CD4-positive, alpha-beta T cell treated with Interleukin-4 for 4 hours (primary cell): Measurements from ENCODE around the gene SLC14A1.
"Not testable (repeated sequence)": the region's sequence is repeated elsewhere in the genome, so short reads cannot be mapped to it uniquely, and the experiment has no call there.

ENCODE experiments used
- DNase-seq: peaks from one replicate; pipeline ENCODE4 v3.0.0-alpha.2; 2020

The SLC14A1 gene

DNA sequence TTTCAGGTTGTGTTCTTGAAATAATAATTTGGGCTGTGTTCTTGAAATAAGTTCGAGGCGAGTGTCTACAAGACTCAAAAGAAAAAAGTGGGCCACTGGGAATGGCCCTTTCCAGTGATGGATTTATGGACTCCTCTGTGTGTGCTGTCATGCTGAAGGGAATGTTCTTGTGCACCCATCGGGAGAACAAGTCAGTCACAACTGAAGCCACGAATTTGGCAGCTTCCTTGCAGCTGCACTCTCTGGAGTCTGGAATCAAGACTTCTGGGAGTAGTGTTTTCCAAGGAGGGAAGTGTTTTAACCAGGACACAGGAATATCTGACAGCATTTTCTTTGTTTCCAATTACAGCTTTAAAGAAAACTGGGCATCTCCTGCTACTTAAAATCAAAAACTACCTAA is 620 bp downstream of the SLC14A1 start:
- no peak for DNase-seq

DNA sequence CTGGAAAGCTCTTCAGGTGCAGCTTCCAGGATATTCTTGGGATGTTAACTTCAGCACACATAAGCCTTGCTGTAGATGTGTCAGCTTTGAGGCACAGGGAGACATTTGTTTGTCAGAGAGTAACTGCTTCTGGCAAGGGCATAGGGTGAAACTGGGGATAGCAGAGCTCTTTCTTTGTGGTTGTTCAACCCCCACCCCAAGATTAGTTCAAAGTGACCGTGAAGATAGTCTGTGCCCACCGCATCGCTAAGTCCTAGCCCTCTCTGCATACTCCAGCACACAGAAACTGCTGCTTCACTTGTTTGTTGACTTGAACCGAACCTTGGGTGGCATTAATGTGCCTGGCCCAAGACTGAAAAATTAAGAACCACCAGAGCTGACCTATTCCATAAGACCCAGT is 1.4 kb downstream of the SLC14A1 start:
- DNase-seq: no peak

DNA sequence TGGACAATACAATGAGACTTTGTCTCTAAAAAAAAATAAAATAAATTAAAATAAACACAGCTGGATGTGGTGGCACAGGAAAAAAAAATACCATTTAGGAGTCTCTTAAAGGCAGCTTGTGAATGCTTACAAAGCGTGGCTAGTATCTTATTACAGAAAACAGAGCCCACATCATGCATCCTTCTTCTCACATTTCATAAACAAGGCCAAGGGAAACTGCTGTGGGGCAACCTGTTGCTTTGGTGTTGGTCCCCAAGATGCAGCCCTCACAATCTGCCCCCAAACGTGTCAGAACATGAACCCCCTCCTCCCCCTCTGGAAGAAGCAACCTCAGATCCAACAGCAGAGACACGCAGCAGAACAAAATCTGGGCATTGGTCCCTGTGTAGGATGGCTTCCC is 2.6 kb downstream of the SLC14A1 start:
- no peak for DNase-seq

DNA sequence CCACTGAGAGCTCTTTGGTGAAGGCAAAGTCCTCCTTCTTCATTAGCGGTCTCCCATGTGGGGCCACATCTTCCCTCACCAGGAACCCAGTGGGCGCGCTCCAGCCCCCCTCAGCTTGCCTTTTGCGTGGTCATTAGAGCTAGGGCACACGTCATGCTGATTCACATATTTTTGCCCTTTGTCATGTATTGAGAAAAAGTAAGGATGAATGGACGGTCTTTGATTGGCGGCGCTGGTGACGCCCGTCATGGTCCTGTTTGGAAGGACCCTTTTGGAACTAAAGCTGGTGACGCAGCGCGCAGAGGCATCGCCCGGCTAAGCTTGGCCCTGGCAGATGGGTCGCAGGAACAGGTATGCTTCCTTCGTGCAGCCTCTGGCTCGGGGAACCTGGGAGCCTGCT is 3.1 kb downstream of the SLC14A1 start:
- no peak for DNase-seq

DNA sequence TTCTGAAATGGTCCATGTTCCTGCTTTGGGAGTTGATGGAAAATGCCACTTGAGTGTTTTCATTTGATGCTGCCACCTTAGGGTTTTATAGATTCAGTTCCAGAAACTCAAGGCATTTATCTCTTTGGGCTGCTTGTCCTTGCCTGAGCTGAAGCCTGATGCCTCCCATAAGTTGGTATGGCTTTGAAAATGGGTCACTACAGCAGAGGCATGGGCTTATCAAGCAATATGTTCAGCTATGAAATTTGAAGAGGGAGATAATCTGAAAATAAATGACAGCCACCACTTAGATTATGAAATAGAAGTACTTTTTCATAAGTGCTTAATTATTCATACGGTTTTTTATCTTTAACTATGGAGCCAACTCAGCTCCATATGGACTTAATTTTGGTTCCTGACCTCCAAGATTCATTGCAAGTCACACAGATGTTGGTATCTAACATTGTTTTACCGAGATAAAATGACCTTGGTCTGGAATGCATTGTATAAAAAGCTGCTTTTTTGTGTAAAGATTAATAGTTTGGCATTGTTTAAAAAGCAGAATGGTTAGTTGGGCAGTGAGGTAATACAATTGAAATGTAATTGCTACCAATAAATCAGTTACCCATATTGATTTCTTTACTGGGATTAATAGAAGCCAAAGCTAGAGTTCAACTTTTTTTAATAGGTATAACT is 4.5 kb downstream of the SLC14A1 start:
- no peak for DNase-seq

DNA sequence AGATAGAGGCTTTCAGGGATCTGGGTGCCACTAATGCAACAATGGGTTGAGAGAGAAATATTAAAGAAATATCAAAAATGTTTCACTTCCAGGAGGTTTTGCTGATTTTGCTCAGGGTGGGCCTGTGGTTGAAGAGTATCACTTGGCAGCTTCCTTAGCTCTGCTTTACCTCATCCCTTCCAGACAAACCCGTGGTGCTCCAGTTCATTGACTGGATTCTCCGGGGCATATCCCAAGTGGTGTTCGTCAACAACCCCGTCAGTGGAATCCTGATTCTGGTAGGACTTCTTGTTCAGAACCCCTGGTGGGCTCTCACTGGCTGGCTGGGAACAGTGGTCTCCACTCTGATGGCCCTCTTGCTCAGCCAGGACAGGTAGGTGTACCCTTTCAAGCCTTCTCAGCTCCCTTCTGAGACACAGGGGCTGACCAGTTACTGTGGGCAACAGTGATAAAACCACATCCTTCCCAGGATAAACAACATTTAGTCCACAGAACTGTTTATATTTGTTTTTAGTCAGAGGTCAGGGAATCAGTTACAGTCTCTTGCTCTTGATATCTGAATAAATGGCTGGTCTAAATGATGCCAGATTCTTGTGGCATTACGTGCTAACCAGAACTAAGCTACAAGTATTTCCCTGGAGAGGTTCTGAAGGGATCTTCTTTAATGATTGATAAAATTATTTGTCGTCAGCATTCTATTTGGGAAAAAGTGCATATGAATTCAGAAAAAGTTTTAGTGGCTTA is 7.0 kb downstream of the SLC14A1 start:
- no peak for DNase-seq

DNA sequence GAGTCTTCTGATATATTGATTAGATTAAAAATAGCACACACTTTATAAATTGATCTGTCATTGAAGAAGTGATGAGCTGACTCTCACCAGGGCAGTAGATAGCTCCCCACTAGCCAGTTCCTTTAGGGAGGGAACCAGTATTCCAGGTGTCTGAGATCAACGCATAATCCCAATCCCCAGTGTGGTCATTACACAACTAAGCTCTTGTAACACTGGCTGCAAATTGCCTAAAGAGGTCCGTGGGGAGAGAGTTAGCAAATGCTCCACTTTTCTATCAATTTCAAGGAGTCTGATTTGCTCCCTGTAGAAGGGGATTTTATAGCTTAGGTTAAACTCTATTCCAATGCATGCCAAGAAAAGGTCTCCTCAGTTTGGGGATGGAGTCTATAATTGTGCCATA is 7.7 kb downstream of the SLC14A1 start:
- DNase-seq: no peak

DNA sequence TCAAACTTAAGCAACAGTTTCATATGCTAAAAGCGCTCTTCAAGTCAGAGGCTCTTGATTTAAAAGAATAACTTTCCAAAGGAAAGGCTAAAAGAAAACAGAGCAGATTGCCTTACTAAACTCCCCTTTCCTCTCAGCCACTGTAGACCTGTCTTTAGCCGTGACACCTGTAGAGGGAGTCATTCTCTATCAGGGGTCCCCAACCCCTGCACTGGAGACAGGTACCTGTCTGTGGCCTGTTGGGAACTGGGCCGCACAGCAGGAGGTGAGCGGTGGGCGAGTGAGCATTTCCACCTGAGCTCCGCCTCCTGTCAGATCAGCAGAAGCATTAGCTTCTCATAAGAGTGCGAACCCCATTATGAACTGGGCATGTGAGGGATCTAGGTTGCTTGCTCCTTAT is 9.6 kb downstream of the SLC14A1 start:
- no peak for DNase-seq

DNA sequence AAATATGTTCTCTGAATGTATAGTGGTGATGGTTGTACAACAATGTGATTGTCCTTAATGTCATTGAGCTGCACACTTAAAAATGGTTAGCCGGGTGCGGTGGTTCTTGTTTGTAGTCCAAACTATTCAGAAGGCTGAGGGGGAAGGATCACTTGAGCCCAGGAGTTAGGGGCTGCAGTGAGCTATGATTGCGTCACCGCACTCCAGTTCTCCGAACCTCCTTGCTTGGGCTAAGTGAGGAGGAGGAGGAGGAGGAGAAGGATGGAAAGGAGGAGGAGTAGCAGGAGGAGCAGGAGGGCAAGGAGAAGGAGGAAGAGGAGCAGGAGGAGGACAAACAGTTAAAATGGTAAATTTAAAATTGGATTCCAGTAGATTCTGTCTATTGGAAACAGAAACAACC is 10.5 kb downstream of the SLC14A1 start:
- DNase-seq: no peak

DNA sequence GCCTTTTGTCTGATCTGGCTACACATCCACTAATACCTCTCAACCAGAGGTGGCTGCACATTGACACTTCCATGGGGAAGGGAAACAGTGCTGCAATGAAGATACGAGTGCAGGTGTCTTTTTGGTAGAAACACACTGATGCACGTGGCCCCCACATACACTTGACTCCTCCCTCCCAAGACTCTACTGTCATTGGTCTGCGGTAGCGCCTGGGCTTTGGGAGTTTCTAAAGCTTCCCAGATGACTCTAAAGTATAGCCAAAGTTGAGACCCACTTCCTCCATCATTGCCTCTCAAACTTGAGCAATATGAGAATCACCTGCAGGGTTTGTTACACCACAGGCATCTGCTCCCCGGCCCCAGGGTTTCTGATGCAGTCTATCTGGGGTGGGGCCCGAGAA is 11.0 kb downstream of the SLC14A1 start:
- no peak for DNase-seq

DNA sequence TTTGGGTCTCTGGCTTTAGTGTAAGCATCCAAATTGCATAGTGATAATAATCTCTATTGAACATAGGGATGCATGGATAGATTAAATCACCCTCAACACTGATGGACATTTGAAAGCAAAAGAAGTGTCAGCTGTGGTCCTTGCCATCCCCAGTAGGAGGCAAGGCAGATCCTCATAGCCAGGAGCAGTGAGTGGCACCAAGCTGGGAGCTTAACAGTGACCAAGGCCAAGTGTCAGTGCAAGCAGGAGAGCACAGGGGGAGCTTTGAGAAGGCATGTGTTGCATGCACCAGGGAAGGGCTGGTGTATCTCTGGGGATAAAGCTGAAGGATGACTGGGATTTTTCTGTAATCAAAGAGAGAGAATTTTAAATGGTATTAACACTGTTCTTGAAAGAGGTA is 14.7 kb downstream of the SLC14A1 start:
- no peak for DNase-seq

DNA sequence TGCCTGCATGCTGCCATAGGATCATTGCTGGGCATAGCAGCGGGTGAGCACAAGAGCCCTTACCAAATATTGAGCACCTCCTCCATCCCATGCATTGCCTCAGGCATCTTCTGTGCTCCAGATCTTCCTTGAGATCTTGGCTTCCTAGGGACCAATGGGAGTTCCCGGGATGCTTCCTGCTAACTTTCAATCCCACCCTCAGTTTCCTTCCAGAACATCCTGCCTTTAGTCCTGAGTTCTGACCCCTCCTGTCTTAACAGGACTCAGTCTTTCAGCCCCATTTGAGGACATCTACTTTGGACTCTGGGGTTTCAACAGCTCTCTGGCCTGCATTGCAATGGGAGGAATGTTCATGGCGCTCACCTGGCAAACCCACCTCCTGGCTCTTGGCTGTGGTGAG is 15.3 kb downstream of the SLC14A1 start:
- DNase-seq: no peak

DNA sequence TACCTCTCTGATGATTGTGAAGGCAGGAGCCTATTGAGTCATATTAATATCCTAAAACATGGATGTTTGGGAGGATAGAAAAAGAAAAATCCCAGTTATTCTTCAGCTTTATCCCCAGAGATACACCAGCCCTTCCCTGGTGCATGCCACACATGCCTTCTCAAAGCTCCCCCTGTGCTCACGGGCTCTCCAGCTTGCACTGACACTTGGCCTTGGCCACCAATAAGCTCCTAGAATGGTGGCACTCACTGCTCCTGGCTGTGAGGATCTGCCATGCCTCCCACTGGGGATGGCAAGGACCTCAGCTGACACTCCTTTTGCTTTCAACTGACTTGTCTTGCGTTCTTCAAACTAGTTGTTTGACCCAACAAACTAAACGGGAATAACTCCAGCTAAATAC is 15.9 kb downstream of the SLC14A1 start:
- no peak for DNase-seq

DNA sequence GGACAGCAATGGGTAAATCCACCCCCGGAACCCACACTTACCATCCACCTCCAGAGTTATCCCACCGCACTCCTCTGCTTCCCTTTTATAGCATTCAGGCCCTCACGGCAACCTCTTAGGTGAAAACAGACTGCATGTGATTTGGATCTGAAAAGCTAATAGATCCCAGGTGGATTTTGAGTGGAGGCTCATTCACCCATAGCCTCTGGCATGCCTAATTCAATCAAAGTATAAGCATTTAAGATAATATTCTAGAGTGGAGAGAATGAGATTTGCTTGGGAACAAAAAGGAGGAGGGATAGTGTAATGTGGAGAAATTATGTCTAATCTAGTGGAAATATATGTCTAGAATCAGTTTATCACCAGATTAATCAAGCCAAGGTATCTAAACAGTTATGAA is 17.1 kb downstream of the SLC14A1 start:
- DNase-seq: no peak

DNA sequence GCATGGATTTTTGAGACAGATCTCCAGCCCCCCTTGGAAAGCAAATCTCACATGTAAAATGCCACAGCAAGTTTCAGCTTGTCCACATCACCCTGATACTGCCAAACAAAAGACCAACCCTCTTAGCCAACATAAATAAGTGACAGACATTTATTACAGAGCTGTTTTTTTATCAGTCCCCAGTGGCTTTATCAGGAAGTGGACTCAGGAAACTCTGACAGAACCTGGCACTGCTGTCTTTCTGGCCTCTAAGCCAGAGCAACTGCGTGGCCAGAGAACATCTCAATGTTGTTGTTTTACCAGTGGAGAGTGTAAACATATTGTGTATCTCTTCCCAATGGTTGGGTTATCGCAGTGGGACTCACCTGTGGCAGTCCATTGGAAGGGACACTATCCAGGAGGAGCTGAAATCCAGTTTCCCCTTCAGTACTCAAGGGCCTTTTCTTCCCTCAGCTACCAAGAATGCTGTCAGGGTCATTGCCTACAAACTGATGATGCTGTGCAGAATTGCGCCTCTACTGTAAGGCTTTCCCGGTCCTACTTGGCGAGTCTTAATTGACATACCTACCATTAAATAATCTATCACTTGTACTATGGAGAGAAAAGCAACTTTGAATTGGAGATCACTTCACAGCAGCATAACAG is 22.0 kb downstream of the SLC14A1 start:
- DNase-seq: no peak

DNA sequence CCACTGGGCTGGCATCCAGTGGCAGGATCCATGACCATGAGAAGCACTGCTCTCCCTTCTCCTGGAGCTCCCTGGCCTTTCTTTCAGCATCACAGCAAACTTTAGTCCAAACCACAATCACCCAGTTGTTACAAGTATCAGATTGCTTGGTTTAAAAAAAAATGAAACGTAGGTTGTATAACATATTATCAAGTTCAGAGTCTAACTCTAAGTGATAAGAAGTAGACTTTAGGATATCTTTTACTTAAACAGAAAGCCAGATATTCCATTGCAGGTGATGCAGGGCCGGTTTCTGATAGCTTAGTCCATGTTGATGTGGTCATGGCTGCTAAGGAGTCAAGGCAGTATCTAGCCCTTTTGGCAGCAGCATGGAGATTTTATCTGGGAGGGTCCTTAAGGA is 24.5 kb downstream of the SLC14A1 start:
- DNase-seq: no peak

DNA sequence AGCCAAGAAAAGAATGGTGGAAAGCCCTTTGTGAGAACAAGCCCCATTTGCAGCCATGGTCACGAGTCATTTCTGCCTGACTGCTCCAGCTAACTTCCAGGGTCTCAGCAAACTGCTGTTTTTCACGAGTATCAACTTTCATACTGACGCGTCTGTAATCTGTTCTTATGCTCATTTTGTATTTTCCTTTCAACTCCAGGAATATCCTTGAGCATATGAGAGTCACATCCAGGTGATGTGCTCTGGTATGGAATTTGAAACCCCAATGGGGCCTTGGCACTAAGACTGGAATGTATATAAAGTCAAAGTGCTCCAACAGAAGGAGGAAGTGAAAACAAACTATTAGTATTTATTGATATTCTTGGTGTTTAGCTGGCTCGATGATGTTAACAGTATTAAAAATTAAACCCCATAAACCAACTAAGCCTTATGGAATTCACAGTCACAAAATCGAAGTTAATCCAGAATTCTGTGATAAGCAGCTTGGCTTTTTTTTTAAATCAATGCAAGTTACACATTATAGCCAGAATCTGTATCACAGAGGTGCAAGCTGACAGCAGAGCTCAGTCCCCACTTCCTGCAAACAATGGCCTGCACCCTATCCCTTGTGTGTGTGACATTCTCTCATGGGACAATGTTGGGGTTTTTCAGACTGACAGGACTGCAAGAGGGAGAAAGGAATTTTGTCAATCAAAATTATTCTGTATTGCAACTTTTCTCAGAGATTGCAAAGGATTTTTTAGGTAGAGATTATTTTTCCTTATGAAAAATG is 26.1 kb downstream of the SLC14A1 start:
- no peak for DNase-seq

DNA sequence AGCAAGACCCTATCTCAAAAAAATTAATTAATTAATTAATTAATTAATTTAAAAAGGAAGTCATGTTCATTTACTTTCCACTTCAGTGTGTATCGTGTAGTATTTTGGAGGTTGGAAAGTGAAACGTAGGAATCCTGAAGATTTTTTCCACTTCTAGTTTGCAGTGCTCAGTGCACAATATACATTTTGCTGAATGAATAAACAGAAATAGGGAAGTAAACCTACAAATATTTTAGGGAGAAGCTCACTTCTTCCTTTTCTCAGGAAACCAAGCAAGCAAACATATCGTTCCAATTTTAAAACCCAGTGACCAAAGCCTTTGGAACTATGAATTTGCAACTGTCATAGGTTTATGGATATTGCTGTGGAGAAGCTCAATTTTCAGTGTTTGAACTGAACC is 27.8 kb downstream of the SLC14A1 start:
- DNase-seq: no peak

DNA sequence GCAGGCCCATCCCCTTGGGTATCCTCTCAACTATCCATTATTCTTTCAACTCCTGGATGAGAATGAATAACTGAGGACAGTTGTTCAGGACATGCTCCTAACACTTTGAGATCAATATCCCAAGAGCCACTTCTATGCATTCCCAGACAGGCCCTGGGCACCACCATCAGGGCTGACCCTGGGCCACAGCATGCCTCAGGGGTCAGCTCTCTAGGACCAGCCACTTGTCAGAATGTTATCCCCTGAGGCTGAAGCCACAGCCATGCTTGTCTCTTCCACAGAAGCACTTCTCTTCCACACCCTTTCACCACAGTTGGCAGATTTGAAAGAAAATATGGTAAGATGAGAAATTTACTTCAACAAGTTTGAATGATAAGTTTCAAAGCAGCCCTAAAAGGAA is 28.7 kb downstream of the SLC14A1 start:
- DNase-seq: no peak

DNA sequence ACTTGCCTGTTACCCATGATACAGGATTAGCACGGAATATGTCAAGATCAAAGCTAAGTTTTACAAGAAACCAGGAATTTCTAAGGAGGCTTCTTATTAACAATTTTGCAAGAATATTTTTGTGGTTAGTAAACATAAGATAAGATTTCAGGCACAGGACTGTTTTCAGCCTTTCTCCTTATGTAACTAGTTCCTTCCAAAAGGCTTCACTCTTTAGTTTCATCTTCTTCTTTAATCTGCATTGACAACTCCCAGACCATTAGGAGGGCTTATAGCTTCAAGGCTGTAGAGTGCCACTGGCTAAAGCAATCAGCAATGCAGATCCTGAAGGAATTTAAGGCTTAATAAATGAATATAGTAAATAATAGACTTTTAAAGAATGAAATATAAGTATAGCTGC is 29.3 kb downstream of the SLC14A1 start:
- DNase-seq: no peak

DNA sequence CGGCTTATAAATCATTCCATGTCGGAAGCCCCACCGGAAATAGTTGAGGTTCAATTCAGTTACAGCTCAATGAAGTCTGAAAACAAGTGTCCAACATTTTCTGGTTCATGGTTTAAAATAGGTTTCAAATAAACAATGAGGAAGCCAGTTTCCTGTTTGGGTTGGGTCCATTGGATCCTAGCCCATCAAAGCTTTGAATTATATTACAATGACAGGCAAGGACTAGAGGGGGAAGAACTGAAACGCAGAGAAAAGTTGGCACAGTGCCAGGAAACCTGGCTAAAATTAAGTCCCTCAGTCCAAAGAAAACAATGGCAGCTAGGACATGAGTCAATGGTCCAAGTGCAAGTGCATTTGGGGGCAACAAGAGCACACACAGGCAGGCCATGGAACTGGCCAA is 32.0 kb downstream of the SLC14A1 start:
- DNase-seq: no peak

DNA sequence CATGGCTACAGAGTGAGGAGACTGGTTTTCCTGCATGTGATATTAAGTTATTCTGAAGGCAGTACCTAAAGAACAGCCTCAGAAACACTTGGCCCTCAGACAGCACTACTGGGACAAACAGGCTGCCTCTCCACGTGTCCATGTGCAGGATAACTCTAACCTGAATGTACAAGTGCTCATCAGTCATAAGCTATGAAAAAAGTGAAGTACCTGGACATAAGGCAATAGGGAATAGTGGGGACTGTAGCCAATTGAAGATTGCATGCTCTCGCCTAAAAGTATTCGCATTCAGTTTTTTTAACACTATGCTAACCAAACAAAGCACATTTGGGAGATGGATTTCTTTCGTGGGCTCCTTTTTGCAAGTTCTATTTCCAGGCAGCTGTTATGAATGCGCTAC is 33.0 kb downstream of the SLC14A1 start:
- DNase-seq: no peak

DNA sequence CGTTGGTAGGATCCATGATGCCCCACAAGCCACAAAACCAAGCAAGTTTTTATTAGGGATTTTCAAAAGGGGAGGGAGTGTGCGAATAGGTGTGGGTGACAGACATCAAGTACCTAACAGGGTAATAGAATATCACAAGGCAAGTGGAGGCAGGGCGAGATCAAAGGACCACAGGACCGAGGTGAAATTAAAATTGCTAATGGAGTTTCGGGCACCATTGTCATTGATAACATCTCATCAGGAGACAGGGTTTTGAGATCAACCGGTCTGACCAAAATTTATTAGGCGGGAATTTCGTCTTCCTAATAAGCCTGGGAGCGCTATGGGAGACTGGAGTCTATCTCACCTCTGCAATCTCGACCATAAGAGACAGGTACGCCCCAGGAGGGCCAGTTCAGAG is 33.7 kb downstream of the SLC14A1 start:
- not testable (repeated sequence) for DNase-seq
